AG04450 (cell line): ENCODE measurements around the gene SIX1. TPM values are rescaled to one million over a fixed set of nuclear protein-coding genes. Genes with fewer than 3 reads are reported as not detected.

Experiments
- CTCF ChIA-PET: fragments of 300-600, 350-600 bp; formaldehyde crosslinking; extraction: SDS; loops from one replicate; lab custom pipeline; 2022; ENCODE audit warnings: antibody characterized with exemption, inconsistent platforms; lab: Charles Lee
- POLR2A ChIA-PET: fragments of 350-600 bp; formaldehyde crosslinking; extraction: SDS; loops from one replicate; lab custom pipeline; 2021; ENCODE audit warnings: antibody characterized with exemption, inconsistent platforms; lab: Yijun Ruan, JAX
- DNase-seq: peaks from one replicate; pipeline ENCODE4 v3.0.0-alpha.2; 2011; ENCODE audit warnings: low read depth, low spot score
- H3K27ac ChIP-seq: one replicate; pipeline ENCODE4 v1.5.1; 2012; ENCODE audit warnings: low read depth, low read length, control low read depth
- H3K27me3 ChIP-seq: one replicate; pipeline ENCODE4 v1.6.0; 2012; ENCODE audit warnings: low read length; ENCODE audit not compliant: control insufficient read depth, insufficient read depth
- H3K4me3 ChIP-seq: 2 replicates; pipeline ENCODE4 v1.5.1; 2011; ENCODE audit warnings: mild to moderate bottlenecking, low read depth, low read length, control low read depth
- H3K9me3 ChIP-seq: 2 replicates; pipeline ENCODE4 v1.5.1; 2012; ENCODE audit warnings: low read length; ENCODE audit not compliant: control insufficient read depth, insufficient read depth
- polyA plus RNA-seq: library from polyadenylated mRNA; depleted of rRNA; stranded (reverse); fragments of >200 nt; gene quantifications from 2 replicates; pipeline ENCODE4 v1.2.3, GENCODE V29; 2011
- TF ChIP-seq, protein P1 (sequence below): IDR thresholded peaks from 2 replicates; pipeline ENCODE4 v1.5.1; 2011; ENCODE audit warnings: low read depth, low read length, control low read depth, inconsistent platforms

The SIX1 gene
- polyA plus RNA-seq, 1 experiment, result 25.6 TPM

DNA sequence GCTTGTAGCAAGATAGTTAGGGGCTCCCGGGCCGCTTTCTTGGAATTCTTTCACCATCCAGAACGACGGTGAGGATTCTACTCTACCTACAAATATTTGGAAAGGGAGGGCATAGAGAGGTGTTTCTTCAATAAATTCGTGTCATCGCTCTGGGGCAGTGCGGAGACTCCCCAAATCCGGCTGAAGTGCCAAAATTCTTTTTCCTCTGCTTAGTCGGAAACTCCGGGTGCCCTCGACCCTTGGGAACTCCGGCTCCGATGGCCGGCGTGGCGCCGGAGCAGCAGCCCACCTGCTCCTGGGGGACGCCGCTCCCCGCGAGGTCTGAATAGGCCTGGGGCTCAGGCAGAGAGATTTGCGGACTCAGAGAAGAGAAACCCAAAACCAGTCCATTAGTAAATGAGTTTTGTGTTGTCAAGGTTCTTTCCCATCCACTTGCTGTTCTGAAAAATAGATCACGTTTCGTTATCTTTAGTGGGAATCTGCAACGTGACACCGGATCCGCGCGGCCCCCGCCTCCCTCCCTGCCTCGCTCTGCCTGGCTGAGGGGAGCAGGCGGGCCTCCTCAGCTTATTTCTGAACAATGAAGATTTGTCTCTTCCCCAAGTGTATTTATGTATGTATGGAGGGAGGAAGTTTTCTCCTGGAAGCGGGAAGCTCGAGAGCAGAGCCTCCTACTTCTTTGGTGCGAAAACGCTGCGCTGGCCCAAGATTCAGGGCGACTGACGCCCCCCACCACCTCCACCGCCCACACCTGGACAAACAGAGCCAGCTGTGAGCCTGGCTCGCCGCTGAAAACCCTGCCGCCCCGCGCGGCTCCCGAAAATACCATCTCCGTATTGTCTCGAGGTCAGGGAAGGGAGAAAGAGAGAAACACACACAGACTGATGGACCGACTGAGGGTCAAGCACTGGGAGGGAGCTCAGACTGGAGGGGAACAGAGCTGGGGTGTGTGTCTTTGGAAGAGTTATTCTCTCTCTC, 3.7 kb upstream of the SIX1 start:
- no peak for DNase-seq
- CTCF ChIA-PET, result interaction anchor here (0.6 to 0.9 kb wide), 2 partner anchors 28 to 630 kb away, joined by 3 to 4 read pairs; no protein-coding TSS in a partner anchor
- H3K9me3 ChIP-seq, result peaks cover 14% of the 10 kb centered on the region
- H3K27me3 ChIP-seq, result peaks cover 15% of the 10 kb centered on the region
- POLR2A ChIA-PET, result interaction anchor here (0.6 kb wide), 1 partner anchor 337 kb away, joined by 3 read pairs; no protein-coding TSS in a partner anchor
- TF ChIP-seq, protein P1, sequence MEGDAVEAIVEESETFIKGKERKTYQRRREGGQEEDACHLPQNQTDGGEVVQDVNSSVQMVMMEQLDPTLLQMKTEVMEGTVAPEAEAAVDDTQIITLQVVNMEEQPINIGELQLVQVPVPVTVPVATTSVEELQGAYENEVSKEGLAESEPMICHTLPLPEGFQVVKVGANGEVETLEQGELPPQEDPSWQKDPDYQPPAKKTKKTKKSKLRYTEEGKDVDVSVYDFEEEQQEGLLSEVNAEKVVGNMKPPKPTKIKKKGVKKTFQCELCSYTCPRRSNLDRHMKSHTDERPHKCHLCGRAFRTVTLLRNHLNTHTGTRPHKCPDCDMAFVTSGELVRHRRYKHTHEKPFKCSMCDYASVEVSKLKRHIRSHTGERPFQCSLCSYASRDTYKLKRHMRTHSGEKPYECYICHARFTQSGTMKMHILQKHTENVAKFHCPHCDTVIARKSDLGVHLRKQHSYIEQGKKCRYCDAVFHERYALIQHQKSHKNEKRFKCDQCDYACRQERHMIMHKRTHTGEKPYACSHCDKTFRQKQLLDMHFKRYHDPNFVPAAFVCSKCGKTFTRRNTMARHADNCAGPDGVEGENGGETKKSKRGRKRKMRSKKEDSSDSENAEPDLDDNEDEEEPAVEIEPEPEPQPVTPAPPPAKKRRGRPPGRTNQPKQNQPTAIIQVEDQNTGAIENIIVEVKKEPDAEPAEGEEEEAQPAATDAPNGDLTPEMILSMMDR, result no peak
- H3K4me3 ChIP-seq, result peak overlapping the region; percentile 41
- H3K27ac ChIP-seq, result peak overlapping the region; percentile 11

DNA sequence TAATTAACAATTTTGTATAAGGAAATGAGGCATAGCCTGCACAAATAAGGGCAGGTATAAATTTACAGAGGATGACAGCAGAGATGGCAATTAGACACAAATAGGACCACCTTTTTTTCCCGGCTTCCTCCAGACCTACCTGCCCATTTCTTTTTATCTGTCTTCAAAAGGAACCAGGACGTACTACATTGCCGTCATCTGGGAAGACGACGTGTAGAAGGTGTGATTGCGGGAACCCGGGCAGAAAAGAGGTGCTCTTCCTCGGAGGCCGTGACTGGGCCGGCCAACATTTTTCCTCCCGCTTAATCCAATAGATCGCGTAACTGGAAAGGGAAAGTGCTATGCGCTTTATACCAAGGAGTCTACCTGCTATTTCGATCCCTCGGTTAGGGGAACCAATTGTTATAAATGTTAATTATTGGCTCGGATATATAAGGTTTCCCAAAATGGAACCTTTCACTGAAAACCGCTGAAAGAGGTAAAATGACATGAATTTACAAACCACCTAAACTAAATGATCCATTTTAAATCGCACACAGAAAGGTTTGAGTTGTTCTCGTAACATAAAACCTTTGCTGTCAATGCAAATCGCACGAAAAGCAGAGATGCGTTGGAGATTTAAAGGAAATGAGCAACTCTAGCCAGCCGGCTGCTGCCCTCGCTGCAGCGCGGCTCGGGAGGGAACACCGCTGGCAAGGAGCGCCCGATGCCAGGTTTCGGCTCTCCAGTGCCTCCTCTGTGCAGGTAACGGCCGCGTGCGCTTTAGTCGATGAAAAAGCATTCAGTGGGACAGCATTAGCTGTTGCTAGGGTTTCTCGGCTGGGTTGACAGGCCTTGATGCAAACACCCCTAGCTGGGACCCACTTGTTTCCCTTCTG, 2.8 kb upstream of the SIX1 start:
- Histone ChIP-seq H3K27ac (no peak overlapping the region), H3K4me3 (peak overlapping the region; percentile 41)
- CTCF ChIA-PET, result no interaction called here

DNA sequence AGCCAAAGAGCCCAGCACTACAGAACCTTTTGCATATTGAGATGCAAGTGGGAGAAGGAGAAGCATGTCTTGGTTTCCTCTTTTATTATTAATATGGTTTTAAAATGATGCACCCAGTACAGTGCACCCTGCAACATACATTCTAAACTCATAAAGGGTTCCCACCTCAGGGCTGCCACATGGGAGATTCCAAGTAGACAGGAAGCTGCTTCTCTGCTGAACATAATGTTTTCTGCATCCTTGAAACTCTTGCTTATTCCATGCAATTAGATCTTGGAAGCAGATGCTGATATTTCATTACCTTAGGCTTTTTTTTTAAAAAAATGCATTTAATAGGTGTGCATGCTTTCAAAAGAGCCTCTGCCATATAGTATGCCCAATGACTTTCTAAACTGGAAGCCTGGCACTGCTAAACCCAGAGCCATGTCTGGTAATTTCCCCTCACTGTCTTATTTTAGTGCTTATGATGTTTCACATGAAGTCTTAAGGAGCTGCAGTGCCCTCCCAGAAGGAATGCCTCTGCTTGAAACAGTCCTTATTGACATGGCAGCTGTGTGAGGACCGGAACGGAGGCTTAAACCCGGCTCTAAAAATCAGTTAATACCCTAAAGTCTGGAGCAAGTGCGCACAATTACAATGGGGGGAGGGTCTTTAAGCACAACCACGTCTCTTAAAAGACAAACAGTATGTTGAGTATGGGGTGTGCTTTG, 2.0 kb upstream of the SIX1 start:
- Histone ChIP-seq H3K9me3 (peaks cover 10% of the 10 kb centered on the region), H3K27me3 (peaks cover 15% of the 10 kb centered on the region), H3K4me3 (no peak overlapping the region), H3K27ac (no peak overlapping the region)
- TF ChIP-seq, protein P1, result no peak
- POLR2A ChIA-PET, result no interaction called here
- CTCF ChIA-PET, result no interaction called here
- DNase-seq, result no peak

More for the DNA sequence above, 2.8 kb upstream of the SIX1 start:
- Histone ChIP-seq H3K27me3 (peaks cover 15% of the 10 kb centered on the region), H3K9me3 (peaks cover 14% of the 10 kb centered on the region)
- POLR2A ChIA-PET, result no interaction called here
- DNase-seq, result no peak
- TF ChIP-seq, protein P1, result no peak

DNA sequence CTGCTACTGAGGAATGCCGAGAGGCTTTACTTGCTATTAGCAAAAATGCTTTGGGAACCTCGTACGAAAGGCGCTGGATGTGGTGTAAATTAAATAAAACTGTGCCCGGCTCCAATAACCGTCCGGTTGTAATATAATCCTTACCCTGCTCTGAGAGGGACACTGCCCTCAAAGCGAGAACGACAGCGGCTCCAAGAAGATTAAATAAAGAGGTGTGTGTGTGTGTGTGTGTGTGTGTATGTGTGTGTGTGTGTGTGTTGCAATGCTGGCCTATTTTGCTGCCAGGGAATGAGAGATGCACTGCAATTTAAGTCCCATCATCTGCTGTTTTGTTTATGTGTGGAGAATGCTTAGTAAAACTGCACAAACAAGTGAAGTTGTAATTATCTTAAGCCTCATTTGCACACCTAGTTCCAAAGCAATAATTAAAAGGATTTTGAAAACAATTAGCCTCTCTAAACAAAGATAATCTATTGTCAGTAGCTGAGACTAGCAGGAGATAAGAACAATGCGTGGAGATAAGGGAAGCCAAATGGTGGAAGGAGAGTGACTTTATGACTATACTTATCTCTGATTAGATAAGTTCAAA, 1.2 kb upstream of the SIX1 start:
- Histone ChIP-seq H3K27me3 (peaks cover 15% of the 10 kb centered on the region), H3K4me3 (peak overlapping the region; percentile 88), H3K9me3 (peaks cover 5% of the 10 kb centered on the region), H3K27ac (no peak overlapping the region)
- no peak for DNase-seq
- TF ChIP-seq, protein P1, result no peak
- ChIA-PET CTCF (interaction anchor here (1.2 to 1.4 kb wide), 2 partner anchors 376 to 603 kb away, joined by 4 to 5 read pairs; no protein-coding TSS in a partner anchor), POLR2A (interaction anchor here (1.0 to 1.6 kb wide), 4 partner anchors 8 to 602 kb away, joined by 4 to 7 read pairs (median 4); no protein-coding TSS in a partner anchor)
